ENCODE measurements around the gene C1QTNF4.

The C1QTNF4 gene

DNA sequence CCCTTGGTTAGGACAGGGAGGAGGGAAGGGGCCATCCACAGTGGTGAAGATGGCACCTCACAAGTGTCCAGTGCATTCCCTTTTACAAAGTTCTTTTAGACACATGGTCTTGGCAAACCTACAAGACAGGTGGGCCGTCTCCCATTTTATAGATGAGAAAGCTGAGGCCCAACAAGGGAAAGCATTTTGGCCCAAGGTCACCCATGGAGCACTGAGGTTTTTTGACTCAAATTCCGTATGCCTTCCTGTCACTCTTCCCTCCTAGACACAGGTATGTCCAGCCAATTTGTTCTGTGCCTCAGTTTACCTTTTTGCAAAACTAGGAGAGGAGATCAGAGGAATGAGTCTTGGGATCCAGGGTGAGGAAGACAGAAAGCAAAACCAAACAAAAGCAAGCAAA lies 1.2 kb downstream of the C1QTNF4 start:
- DNase-seq (ENCODE audit: low spot score), result no peak

DNA sequence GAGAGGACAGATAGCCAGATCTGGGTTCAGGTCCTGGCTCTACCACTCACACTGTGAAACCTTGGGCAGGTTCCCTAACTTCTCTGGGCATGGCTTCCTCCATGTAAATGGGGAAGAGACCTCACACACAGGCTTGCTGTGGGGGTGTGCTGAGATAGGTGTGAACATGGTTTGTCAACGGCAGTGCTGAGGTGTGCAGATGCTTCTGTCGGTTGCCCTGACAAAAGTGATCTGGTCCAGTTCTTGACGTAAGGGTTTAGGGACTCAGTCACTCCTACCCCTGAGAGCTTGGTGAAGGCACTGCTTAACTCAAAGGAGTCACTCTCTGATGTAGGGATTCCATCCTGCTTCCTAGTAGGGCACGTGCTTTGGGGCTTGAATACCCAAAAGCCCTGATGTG lies 2.0 kb downstream of the C1QTNF4 start:
- DNase-seq (ENCODE audit: low spot score), result no peak

DNA sequence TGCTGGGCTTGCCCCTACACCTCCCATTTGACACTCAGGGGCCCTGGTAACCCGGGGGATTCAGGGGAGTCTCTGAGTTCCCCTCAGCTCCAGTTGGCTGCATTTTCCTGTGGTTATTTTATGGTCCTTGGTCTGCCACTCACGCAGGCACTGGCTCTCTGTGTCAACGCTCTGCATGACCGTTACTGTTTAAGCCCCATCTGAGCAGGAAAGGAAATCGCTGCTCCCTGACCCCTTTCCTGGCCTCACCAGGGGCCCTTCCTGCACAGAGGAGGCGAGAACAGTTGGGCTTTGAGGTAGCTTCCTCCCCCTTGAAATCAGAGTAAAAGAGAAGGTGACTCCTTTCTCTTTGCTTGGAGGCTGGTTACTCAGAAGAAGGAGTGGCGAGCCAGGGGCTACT lies 2.4 kb downstream of the C1QTNF4 start:
- no peak for DNase-seq (ENCODE audit: low spot score)

DNA sequence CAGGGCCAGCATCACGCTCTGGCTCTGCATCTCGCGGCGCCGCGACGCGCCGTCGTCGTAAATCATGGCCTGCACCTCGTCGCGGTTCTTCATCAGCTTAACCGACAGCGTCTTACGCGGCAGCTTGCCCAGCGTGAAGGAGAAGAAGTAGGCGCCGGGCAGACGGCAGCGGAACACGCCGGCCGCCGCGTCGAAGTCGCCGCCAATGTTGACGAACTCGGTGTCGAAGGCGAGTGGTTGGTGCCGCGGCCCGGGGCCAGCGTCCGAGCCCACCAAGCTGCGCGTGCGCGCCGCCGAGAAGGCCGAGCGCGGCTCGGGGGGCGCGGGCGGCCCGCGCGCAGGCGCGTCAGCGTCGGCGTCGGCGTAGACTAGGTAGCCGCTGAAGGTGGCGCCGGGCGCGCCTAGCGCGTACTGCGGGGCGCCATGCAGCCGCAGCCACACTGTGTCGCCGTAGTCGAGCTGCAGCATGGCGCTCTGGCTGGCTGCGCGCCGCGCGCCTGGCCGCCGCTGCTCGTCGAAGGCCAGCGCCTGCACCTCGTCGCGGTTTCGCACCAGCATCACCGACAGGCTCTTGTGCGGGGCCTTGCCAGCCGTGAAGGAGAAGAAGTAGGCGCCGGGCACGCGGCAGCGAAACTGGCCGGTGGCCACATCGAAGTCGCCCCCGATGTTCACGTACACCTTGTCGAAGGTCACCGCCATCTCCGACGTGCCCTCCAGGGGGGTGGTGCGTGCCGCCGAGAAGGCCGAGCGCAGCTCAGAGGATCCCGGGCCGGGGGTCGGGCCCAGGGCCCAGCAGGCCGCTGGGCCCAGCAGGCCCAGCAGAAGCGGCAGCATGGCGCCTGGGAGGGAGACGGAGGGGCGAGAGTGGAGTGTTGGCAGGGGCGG lies 4.0 kb downstream of the C1QTNF4 start:
- no peak for DNase-seq (ENCODE audit: low spot score)

DNA sequence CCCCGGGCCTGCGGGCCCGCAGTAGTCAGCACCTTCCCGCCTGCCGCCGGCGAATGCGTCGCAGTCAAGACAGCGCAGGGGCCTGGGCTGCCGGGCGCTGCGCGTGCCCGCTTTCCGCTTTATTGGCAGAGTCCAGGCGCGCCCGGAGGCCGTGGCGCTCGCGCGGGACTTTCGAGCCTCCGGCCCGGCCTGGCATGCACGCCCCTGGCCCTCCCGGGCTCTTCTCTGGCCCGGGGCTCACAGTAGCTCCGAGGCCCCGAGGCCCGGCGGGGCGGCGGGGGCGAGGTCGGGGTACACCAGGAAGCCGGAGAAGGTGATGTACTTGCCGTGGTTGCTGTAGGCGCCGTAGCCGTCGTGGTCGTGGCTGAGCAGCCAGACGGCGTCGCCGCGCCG lies 4.6 kb downstream of the C1QTNF4 start:
- no peak for DNase-seq (ENCODE audit: low spot score)

DNA sequence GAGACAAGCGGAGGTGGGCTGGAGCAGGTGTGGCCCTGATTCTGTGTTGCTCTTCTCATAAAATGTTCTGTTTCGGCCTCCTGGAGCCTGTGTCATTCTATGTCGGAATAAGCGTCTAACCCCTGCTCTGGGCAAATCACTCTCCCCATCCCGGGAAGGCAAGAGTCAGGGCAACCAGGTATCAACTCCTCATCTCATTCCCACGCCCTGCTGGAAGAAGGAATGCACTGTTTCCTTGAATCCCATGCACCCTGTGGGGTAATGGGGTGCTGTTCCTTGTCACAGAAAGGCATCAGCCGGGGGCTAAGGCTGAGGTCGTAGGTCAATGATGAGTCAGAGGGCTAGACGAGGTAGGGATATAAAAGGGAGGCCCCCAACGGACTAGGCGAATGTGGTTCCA lies 5.1 kb downstream of the C1QTNF4 start:
- no peak for DNase-seq (ENCODE audit: low spot score)

DNA sequence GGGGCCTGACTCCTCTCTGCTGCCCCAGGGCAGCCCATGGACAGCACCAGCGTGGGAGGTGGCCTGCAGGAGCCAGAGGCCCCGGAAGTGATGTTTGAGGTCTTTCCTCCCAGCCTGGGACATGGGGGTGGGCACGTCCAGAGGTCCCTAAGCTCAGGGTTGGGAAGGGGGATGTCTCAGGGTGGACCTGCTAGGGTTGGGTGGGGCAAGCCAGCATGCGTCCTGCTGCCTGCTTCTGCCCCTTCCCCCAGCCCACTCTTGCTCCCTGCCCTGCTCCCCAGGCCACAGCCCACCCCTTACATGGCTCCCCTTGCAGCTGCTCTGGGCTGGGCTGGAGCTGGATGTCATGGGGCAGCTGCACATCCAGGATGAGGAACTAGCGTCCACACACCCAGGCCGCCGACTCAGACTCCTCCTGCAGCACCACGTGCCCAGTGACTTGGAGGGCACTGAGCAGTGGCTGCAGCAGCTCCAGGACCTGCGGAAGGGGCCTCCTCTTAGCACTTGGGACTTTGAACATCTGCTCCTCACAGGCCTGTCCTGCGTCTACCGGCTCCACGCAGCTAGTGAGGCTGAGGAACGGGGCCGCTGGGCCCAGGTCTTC lies 6.4 kb downstream of the C1QTNF4 start:
- DNase-seq (ENCODE audit: low spot score), result no peak

DNA sequence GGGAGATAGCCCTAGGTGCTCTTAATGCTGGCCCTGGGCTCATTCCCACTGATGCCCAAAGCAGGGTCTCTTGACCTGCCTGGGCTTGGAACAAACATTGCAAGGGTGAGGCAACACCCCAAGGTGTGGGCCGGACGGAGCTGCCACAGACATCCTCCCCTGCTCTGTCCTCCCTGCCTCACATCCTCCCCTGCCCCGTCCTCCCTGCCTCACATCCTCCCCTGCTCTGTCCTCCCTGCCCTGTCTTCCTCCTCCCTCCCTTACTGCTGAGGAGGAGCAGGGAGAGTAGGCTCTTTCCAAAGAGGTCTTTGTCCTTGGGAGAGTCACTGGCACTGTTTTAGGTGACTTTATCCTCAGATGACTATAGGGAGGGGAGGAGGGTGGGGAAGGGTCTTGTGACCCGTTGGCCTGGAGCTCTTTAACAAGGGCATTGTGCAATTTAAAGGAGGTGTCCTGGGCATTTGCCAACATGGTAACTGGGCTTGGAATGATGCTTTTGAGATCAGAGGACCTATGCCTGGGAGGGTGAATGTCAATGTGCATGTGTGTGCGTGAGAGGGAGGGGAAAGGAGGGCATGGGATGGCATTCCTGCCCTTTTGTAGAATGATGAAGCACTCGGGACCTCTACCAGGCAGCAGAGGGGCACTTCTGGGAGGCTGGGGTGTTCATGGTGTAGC lies 7.0 kb downstream of the C1QTNF4 start:
- DNase-seq (ENCODE audit: low spot score), result no peak

DNA sequence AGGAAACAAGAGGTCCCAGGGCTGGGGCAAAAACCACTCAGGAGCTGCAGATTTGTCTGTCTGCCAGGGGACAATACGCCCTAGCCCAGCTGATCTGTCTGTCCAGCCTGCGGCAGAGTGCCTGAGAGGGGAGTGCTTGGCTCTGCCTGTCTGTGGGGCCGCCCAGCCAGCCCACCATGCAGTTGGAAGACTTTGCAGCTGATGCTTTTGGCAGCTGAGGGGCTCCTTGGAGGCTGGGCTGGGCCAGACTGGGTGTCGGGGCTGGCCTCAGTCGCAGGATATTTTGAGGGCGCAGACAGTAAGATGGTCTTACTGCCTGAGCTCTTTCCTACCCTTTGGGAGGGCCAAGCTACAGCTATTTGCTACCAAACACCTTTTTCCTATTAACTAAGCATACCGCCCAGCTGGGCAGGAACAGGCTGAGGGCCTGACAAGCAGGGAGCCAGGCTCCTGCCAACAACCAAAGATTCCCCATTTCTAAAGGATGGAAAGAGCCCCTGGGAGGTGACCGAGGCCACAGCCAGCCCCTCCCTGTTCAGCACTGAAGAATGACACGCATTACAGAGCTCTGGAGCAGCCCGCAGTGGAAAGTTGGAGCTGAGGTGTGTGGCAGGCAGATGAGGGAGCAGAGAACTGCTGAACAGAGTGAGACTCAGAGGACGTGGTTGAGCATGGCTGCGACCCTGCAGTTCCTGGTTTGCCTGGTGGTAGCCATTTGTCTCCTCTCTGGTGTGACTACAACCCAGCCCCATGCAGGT lies 7.9 kb downstream of the C1QTNF4 start, which contains the start of gene FAM180B:
FAM180B (plus strand) TSS at position 581 of the 758 bp plus-strand sequence; CDS start at position 672, 91 bp downstream.
- no peak for DNase-seq (ENCODE audit: low spot score)

DNA sequence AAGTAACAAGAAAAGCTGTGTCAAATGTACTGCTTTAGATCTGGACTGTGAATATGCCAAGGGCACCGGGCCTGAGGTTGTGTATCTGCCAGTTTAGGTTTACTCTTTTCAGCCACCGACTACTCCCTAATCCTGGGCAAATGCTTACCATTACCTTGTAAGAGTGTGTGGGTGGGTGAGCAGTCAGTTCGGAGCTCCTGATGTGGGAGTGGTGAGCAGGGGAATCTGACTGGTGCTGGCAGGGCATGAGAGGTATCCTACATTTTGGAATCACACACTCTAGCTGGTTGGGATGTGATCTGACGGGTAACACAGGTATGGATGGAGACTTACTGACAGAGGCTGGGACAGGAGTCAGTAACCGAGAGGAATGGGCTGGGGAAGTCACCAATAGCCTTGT lies 10.4 kb downstream of the C1QTNF4 start:
- no peak for DNase-seq (ENCODE audit: low spot score)

DNA sequence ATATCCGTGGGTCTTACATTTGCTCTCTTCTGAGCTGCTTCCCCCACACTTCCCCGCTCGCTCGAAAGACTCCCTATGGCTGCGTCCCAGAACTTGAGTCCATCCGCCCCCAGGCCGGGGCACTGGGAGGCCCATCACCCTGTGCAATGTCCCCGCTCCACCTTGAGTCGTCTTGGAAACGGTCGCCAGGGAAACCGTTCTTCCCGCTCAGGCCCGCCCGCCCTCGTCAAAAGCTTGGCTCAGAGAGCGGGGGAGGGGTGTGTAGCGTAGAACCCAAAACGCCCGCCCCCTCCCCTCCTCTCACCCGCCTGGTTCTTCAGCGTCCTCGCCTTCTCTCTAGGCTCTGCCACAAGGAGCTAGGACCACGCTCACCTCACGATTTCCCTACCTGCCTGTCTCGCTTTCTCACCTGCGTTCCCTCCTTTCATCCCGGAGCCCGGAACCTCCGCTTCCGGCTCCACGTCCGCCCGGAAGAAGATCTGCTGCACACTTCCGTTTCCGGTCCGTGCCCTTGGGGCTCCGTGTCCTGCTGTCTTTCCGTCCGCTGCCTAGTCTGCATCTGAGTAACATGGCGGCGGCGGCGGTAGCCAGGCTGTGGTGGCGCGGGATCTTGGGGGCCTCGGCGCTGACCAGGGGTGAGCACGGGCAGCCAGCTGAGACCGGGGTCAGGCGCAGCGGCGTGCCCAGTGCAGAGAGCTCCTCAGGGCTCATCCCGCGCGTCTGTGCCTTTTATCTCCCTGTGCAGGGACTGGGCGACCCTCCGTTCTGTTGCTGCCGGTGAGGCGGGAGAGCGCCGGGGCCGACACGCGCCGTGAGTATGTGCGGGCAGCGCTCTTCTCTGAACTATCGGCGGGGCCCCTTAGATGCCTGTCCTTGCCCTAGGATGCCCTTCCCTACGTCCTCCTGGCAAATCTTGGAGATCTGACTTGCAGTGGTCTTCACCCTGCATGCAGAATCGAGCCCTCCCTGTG lies 15.4 kb downstream of the C1QTNF4 start, which contains the start of the genes KBTBD4 and NDUFS3:
KBTBD4 (minus strand) TSS at position 447 of the 971 bp plus-strand sequence; CDS start at position 428, 19 bp downstream.
NDUFS3 (plus strand) TSS at position 551 of the 971 bp plus-strand sequence; CDS start at position 569, 18 bp downstream.
- DNase-seq (ENCODE audit: low spot score), result peak; percentile 92

DNA sequence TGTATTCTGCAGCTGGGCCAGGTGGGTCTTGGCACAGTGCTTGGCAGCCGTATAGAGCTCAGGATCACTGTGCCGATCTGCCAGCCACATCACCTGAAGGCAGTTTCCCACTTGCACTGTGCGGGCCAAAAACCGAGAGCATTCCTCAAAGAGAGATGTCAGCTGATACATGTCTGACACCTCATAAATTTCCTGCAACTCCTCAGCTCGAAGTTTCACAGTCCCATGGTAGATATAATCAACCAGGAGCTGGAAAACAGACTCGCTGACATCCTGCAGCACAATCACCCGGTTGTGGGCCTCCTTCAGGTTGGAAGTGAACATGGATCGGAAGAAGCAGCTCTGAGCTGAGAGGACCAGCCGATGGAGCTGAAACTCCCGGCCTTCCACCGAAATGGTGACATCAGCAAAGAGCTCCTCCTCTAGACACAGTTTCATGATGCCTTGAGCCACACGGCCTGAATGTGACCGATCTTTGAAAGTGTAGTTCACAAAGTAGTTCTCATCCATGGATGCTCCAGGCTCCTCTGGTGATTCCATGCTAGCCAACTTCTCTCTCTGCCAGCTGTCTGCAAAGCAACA lies 16.7 kb downstream of the C1QTNF4 start:
- DNase-seq (ENCODE audit: low spot score), result no peak

DNA sequence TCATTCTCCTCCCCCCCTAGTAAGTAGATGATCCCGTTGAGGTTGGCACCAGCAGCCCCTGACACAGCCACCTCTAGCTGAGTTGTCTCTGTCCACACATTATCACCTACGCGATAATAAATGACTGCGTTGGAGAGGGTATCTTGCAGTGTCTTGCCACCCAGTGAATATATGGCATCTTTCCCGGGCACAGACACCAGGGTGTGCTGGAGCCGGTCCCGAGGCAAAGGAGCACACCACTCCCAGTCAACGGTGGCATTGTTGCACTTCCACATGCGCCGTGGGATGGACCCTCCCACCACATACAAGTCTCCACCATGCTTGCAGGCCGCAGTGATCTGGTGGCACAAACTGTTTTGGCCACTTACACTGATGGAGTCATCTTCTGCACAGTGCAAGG lies 20.9 kb downstream of the C1QTNF4 start:
- DNase-seq (ENCODE audit: low spot score), result no peak

DNA sequence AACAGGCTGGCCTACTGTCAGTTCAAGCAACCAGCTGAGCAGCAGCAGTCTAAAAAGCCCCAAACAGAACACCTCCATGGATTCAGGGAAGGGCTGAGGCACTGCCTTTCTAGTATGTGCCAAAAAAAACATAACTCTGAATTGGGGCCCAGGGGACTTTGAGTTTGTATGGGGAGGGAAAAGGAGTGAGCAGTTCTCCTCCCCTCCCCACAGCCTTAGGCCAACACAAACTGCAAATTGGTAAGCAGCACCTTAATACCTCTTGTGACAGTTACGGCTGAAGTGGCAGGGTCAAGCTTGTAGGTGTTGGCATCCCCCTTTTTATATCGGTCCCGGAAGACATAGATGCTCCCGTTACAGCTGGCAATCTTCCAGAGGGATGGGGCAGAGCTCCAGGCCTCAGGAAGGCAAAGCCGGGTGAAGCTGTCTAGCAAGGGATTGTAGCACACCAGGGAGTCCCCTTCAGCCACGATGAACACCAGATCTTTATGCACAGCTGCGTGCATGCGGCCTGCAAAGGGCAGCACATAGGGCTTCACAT lies 21.4 kb downstream of the C1QTNF4 start:
- DNase-seq (ENCODE audit: low spot score), result no peak

DNA sequence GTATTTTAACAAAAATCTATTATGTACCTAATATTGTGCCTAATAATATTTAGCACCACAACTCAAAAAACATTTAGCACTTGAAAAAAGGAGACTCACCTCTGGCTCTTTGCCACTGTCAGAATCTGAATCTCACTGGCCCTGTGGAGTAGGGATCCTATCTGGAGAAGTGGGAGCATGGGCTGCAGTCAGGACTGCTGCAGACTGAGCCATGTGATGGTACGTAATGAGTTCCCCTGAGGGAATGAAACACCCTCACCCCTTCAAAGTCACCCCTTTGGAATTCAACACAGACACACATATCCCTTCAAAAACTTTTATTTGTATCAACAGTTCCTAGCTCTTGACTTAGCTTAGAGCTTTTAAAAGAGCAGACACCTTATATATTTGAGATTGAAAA lies 22.3 kb downstream of the C1QTNF4 start:
- no peak for DNase-seq (ENCODE audit: low spot score)

DNA sequence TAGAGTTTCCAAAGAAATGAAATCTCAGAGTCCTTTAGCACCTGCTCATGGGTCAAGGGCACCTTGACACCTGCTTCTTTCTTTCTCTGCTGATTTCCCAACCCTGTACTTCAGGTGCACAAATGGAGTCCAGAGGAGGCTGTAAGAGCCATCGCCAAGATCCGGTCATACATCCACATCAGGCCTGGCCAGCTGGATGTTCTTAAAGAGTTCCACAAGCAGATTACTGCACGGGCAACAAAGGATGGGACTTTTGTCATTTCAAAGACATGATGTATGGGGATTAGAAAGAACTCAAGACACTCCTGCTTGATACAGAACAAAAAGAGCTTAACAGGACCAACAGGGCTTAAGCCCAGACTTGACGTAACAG lies 22.9 kb downstream of the C1QTNF4 start:
- no peak for DNase-seq (ENCODE audit: low spot score)

DNA sequence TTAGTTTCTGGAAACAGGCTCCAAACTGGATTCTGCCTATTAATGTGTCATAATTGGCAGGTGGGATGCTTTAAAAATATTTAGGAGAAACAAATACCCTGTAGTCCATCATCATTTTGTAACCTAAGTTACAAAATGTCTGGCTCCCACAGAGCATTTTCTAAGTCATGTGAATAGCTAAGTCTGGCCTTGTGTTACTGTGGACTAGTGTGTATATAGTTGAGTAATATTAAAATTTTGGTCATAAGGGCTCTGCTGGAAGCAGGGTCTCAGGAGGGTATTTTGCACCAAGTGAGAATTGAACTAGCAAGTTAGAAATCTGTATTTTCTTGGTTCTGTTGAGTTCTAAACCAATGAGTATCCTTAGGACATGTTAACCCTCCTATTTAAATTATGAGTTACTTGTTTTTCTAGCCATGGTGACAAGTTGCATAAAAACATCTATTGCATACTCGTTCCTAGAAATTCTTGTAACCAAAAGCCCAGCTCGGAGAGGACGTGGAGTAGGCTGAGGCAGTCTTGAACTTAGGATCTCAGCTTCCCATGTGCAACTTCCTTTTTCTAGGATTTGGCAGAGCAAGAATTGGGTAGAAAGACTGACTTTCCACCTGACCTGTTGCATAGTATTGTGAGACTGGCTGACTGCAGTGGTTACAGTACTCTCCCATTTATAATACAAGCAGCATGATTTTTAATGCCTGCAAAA lies 23.4 kb downstream of the C1QTNF4 start:
- no peak for DNase-seq (ENCODE audit: low spot score)

DNA sequence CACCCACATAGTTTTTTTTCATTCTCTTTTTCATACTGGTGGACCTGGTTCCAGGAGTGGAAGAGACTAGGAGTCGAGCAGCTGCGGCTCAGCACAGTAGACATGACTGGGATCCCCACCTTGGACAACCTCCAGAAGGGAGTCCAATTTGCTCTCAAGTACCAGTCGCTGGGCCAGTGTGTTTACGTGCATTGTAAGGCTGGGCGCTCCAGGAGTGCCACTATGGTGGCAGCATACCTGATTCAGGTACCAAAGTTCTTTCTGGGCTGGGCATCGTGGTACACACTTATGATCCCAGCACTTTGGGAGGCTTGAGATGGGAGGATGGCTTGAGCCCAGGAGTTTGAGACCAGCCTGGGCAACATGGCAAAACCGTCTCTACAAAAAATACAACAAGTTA lies 24.6 kb downstream of the C1QTNF4 start:
- no peak for DNase-seq (ENCODE audit: low spot score)

DNA sequence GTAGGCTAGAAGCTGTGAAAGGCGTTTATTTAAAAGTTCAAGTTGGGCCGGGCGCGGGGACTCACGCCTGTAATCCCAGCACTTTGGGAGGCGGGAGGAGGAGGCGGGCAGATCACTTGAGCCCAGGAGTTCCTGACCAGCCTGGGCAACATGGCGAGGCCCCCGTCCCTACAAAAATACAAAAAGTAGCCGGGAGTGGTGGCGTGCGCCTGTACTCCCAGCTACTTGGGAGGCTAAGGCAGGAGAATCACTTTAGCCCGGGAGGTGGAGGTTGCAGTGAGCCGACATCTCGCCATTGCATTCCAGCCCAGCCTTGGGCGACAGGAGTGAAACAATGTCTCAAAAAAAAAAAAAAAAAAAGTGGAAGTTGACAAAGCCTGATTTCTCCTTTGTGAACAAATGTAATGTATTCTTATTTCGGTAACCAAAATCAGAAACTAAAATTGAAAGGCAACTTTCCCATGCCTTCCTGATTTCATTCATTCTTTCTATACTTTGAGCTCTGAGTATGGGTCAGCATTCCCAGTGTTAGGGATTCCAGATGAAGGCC lies 28.0 kb downstream of the C1QTNF4 start:
- no peak for DNase-seq (ENCODE audit: low spot score)

Measured in putamen (tissue), 1 donor.